Measurements from ENCODE around the gene CSNK2A1. TPM values are rescaled to one million over a fixed set of nuclear protein-coding genes. Genes with fewer than 3 reads are reported as not detected.

The CSNK2A1 gene
- total and polyA plus RNA-seq, 7 donors: 43.9 to 180 (median 122) TPM

DNA sequence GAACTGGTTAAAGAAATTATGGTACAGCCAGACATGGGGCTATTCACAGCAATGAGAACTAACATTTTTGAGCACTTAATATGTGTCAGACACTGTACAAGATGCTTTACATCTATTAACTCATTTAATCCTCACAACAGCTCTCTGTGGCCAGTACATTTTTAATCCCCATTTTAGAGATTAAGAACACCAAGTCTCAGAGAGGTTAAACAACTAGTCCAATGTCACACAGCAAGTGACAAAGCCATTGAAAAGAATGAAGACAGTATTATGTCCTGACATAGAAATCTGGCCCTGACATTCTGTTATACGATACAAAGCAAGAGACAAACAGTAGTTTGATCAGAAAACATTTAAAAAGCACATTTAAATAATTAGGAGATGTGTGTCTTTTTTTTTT, 3.8 kb upstream of the CSNK2A1 start:
- intact Hi-C loops (cut with DNase I): loop anchor here (5.0 to 10.0 kb wide), 2 partner anchors 105 to 143 kb away; partner anchors contain the start of genes RBCK1 (in 1 of the 2) and SRXN1 (in 1 of the 2)
- DNase-seq: no peak
- H3K4me3 ChIP-seq: no peak overlapping the region
- peaks cover 0 to 12% (median 0%) of the 10 kb centered on the region in 3 donors for H3K27me3 ChIP-seq (ENCODE audit: insufficient read depth in 3 of 3, low read length in 2 of 3)
- H3K9me3 ChIP-seq: no peaks in the 10 kb centered on the region
- TF ChIP-seq CTCF (IDR thresholded peaks at IDR 0.05): no peak
- no peak for ATAC-seq
- no peaks in the 10 kb centered on the region for H3K36me3 ChIP-seq (ENCODE audit: insufficient read depth in 1 of 2, low read depth in 1 of 2)
- peaks cover 10% of the 10 kb centered on the region for H3K4me1 ChIP-seq
- no peak overlapping the region for H3K27ac ChIP-seq
- 96 to 98% (median 96%) methylated on average over 1 of the region's 1 CpG for WGBS, 3 donors

- Histone ChIP-seq H3K4me1 (peaks cover 21% of the 10 kb centered on the region), H3K9me3 (no peaks in the 10 kb centered on the region), H3K36me3 (ENCODE audit: insufficient read depth in 1 of 2, low read depth in 1 of 2) (no peaks in the 10 kb centered on the region), H3K27ac (no peak overlapping the region), H3K27me3 (ENCODE audit: insufficient read depth in 3 of 3, low read length in 2 of 3) (peaks cover 0 to 10% (median 0%) of the 10 kb centered on the region in 3 donors), H3K4me3 (no peak overlapping the region)
- intact Hi-C loops (cut with DNase I): loop anchor here (5.0 to 10.0 kb wide), 2 partner anchors 106 to 142 kb away; partner anchors contain the start of genes RBCK1 (in 1 of the 2) and SRXN1 (in 1 of the 2)
- no peak for DNase-seq
- no peak for ATAC-seq
- 85 to 91% (median 86%) methylated on average over 3 of the region's 3 CpGs for WGBS, 3 donors
- TF ChIP-seq CTCF (IDR thresholded peaks at IDR 0.05): no peak
Measured at GRCh38 chr20:546353-546752, 2.8 kb upstream of the CSNK2A1 start.

DNA sequence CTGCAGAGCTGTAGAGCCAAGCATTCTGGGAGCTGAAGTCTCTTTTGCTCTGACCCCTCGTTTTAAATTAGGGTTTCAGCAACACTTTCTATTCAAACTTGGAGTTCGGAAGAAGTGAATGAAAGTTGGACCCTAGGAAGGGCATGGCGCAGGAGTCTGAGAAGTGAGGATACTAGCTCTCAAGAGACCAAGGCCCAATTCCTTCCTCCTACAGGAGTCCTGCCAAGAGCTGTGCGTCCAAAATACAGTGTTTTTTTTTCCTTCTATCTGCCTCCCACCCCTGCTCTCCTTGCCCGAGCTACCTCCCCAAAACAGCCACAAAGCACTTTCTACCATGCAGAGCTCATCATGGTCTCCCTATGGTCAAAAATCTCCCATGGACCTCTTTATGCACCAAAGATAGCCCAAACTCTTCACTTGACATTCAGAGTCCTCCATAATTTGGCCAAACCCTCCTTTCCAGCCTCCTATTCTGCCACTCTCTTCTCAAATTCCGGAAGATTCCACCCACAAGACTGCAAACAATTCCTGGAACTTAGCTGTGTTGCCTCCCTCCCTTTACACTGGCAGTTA, 649 bp upstream of the CSNK2A1 start:
- ATAC-seq: peak in 2 of 4 donors; percentile 1 to 5
- peaks cover 38% of the 10 kb centered on the region for H3K4me1 ChIP-seq

GRCh38 chr20:542777-543368, 717 bp downstream of the CSNK2A1 start:
- 1 to 2% (median 1%) methylated on average over 12 of the region's 12 CpGs for WGBS, 3 donors
- peak overlapping the region; percentile 100 for H3K4me3 ChIP-seq
- H3K9me3 ChIP-seq: peaks cover 4% of the 10 kb centered on the region
- H3K36me3 ChIP-seq (ENCODE audit: insufficient read depth in 1 of 2, low read depth in 1 of 2): no peaks in the 10 kb centered on the region
- H3K4me1 ChIP-seq: peaks cover 38% of the 10 kb centered on the region
- peak in 1 of 2 donors; percentile 52 for DNase-seq
- peak in 3 of 4 donors; percentile 1 to 16 (median 3) for ATAC-seq
- H3K27ac ChIP-seq: peak overlapping the region; percentile 93
- intact Hi-C loops (cut with DNase I): loop anchor here (5.0 to 10.0 kb wide), 2 partner anchors 46 to 138 kb away; partner anchors contain the start of gene RBCK1 (in 1 of the 2)
- TF ChIP-seq CTCF (IDR thresholded peaks at IDR 0.05): no peak
- no peaks in the 10 kb centered on the region for H3K27me3 ChIP-seq (ENCODE audit: insufficient read depth in 3 of 3, low read length in 2 of 3)

More for the DNA sequence above, 649 bp upstream of the CSNK2A1 start:
- H3K36me3 ChIP-seq (ENCODE audit: insufficient read depth in 1 of 2, low read depth in 1 of 2): no peaks in the 10 kb centered on the region
- no peaks in the 10 kb centered on the region for H3K27me3 ChIP-seq (ENCODE audit: insufficient read depth in 3 of 3, low read length in 2 of 3)
- intact Hi-C loops (cut with DNase I): loop anchor here (5.0 to 10.0 kb wide), 2 partner anchors 47 to 139 kb away; partner anchors contain the start of gene RBCK1 (in 1 of the 2)
- H3K4me3 ChIP-seq: peak overlapping the region; percentile 100
- peak overlapping the region; percentile 93 for H3K27ac ChIP-seq
- TF ChIP-seq CTCF (IDR thresholded peaks at IDR 0.05): no peak
- no peak for DNase-seq
- H3K9me3 ChIP-seq: peaks cover 4% of the 10 kb centered on the region
- WGBS, 3 donors: 48 to 56% (median 52%) methylated on average over 6 of the region's 6 CpGs

All from psoas muscle (tissue), 8 donors.